KG1 (cell line): ENCODE data around the gene SKA2.
"Not testable (repeated sequence)": the region's sequence is repeated elsewhere in the genome, so short reads cannot be mapped to it uniquely, and the experiment has no call there.

Source experiments
- DNase-seq: peaks from one replicate; lab custom pipeline; 2025; lab: John Stamatoyannopoulos, UW

Gene SKA2

DNA sequence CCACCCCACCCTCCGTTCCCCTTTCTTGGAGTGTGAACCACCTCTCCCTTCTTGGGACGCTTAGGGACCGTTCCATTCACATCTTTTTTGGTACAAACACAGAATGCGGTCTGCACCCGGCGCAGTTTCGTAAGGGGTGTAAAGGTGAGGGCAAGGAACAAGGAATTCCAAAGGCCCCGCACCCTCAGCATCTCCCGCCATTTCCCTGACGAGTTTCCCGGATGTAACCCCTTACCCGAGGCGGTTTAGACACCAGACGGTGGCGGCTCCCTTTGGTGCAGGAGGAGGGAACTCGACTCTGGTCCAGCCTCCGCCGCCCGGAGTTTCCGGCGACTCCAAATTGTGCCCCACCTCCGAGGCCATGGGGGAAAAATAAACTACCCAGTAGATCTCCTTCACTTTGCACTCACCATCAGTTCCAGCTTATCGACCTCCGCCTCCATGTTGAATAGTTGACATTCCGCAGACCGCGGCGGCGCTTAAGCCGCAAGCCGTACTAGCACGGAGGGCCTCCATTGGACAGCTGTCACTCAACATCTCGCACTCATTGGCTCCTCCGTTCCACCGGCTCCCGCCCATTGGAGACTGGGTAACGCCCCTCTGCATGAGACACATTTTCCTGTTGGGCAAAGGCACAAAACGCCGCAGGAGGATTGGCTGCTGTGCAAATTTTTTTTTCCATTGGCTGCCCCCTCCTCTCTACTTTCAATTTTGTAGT, at the start of gene SKA2:
TSS of gene SKA2 (minus strand) at position 466 of the 718 bp plus-strand sequence. CDS start at position 443, 23 bp downstream.
- peak; percentile 97 for DNase-seq

DNA sequence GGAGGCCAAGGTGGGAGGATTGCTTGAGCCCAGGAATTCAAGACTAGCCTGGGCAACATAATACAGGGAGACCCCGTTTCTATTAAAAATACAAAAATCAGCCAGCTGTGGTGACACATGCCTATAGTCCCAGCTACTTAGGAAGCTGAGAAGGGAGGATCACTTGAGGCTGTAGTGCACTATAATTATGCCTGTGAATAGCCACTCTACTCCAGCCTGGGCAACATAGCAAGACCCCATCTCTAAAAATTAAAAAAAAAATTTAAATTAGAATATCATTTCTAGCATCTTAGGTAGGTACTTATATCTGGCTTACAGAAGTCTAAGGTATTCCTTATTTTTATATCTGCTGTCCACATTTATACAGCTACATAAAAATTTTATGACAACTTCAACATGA, 47.3 kb upstream of the SKA2 start:
- DNase-seq, result no peak

DNA sequence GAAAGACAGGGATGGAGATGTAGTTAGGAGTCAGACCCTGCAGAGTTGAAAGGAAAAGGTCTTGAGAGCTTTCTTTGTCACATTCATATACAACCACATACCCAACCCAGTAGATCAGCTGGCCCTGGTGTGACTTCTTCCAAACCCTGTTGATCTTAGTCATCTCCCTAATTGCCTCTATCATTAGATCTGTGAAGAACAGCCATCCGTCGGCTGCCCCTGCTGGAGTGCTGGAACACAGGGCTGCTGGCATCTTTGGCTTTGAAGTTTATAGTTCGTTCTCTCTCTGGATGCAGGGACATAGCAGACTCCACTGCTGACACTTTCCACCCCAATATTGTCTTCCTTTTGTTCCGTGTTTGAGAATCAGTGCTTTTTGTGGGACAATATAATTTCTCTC, 44.4 kb upstream of the SKA2 start:
- no peak for DNase-seq

DNA sequence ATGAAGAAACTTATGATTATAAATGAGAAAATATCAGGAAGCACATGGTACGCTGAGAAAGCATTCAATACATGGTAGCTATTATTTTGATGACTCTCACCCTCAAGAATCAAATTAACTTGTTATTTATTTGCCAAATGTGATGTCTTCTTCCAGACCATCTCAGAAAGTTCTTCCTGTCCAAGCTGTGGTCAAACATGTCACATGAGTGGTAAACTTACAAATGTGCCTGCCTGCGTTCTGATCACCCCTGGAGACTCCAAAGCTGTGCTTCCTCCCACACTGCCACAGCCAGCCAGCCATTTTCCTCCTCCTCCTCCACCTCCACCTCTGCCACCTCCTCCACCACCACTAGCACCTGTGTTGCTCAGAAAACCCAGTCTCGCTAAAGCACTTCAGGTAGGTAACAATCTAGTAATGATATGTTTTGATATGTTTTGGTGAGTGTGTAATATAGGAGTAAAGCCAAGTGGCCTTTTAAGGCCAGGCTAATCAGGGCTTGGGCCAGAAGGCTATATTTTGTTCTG, 38.4 kb upstream of the SKA2 start:
- DNase-seq, result no peak

DNA sequence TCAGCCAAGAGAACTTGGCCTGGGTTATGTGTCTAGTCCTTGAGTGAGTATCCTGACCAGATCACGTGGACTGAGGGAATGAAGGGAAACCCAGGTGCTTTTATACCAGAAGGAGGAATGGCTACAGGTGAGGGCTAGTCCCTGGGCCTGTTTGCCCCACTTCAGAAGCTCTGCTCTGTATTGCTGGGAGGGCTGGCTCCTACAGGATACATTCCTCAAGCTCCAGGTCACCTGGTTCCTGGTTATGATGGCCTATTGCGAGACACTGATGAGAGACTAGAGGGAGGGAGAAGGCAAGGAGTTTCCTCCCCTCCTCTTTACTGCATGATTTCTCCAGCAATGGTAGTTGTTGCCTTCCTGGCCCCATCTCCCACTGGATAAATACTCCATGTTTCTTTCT, 35.8 kb upstream of the SKA2 start:
- DNase-seq, result no peak

DNA sequence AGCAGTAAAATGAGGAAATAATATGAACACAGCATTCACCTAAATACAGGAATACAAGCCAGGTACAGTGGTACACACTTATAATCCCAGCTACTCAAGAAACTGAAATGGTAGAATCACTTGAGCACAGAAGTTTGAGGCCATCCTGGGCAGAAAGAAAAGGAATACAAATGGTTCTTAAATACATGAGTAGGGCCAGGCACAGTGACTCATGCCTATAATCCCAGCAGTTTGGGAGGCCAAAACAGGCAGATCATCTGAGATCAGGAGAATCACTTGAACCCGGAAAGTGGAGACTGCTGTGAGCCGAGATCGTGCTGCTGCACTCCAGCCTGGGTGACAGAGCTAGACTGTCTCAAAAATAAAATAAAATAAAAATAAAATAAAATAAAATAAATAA, 31.9 kb upstream of the SKA2 start:
- no peak for DNase-seq

DNA sequence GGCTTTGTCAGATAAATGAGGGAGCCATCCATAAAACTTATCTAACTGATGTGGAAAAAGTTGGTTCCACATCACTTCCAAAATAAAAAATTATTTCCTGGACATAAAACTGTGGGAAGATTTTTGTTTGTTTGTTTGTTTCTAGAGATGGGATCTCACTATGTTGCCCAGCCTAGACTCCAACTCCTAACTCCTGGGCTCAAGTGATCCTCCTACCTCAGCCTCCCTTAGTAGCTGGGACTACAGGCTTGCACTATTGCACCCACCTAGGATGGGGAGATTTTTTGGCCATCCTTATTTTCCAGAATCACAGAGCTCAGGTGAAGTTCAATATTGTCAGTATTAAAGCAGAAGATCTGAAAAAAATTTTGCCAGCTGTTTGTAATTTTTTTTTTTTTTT, 31.0 kb upstream of the SKA2 start:
- DNase-seq, result no peak

GRCh38 chr17:59181481-59181880, 26.5 kb upstream of the SKA2 start:
- DNase-seq, result no peak

GRCh38 chr17:59180626-59181025, 25.6 kb upstream of the SKA2 start:
- DNase-seq, result no peak

- DNase-seq, result not testable (repeated sequence)
These were observed 24.6 kb upstream of the SKA2 start for GRCh38 chr17:59179601-59180000.

GRCh38 chr17:59178266-59178985, 23.4 kb upstream of the SKA2 start:
- no peak for DNase-seq

- DNase-seq, result no peak
These were observed 20.1 kb upstream of the SKA2 start for GRCh38 chr17:59175076-59175475.

DNA sequence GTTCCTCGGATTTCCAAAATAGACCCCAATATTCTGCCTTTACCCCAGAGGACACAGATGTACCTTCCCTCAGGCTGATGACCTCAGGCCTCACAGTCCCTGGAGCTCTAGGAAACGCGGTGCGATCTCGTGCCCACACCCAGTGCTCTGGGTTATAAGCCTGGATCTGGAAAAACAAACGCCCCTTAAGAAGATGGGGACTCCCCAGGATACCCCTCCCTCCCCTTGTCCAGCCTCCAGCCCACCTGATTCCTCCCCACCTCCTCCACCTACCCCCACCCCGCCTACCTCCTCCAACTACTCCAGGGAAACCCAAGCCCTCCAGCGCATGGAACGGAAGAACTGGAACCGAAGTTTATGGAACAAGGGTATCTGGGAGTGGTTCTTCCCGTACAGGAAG, 19.7 kb upstream of the SKA2 start:
- no peak for DNase-seq

DNA sequence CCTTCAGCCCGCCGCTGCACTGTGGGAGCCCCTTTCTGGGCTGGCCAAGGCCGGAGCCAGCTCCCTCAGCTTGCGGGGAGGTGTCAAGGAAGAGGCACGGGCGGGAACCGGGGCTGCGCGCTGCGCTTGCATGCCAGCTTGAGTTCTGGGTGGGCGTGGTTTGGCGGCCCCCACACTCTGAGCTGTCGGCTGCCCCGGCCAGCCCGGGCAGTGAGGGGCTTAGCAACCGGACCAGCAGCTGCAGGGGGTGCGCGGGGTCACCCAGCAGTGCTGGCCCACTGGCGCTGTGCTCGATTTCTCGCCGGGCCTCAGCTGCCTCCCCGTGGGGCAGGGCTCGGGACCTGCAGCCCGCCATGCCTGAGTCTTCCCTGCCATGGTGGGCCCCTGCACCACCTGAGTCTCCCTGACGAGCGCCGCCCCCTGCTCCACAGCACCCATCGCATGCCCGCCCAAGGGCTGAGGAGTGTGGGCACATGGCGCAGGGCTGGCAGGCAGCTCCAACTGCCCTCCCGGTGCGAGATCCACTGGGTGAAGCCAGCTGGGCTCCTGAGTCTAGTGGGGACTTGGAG, 17.5 kb upstream of the SKA2 start:
- no peak for DNase-seq

DNA sequence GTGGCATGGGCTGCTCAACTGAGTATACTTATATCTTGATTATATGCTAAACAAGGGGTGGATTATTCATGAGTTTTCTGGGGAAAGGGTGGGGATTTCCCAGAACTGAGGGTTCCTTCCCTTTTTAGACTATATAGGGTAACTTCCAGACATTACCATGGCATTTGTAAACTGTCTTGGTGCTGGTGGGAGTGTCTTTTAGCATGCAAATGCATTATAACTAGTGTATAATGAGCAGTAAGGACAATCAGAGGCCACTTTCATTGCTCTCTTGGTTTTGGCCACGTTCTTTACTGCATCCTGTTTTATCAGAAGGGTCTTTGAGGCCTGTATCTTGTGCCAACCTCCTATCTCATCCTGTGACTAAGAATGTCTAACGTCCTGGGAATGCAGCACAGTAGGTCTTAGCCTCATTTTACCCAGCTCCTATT, 12.6 kb upstream of the SKA2 start:
- DNase-seq, result no peak

GRCh38 chr17:59165933-59166342, 11.0 kb upstream of the SKA2 start:
- peak; percentile 14 for DNase-seq

GRCh38 chr17:59161477-59161876, 6.5 kb upstream of the SKA2 start:
- no peak for DNase-seq

- DNase-seq, result no peak
These were observed 5.4 kb upstream of the SKA2 start for GRCh38 chr17:59160157-59161025.

GRCh38 chr17:59155439-59156177, 622 bp upstream of the SKA2 start, which contains the start of gene PRR11:
Gene PRR11, plus strand, starts transcription at chr17:59155746. Its CDS starts 14,007 bp downstream, at chr17:59169753.
- no peak for DNase-seq

DNA sequence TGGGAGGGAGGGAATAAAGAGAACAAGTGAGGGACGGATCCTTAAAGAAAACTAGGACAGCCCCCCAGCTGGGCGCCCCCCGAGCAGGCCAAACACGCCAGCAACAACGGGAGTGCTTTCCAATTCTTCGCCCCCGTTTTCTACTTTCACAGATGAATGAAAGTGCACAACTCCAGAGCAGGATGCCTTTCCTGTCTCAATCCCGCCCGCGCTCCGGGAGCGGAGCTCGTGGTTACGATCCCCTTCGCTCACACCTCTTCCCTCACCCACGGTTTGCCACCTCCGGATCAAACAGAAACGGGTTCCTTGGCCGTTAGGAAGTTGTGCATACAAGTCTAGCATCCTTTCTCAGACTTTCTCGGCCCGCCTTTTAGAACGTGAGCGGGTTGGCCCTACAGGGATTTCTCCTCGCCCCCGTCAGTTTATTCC, 680 bp downstream of the SKA2 start:
- no peak for DNase-seq

DNA sequence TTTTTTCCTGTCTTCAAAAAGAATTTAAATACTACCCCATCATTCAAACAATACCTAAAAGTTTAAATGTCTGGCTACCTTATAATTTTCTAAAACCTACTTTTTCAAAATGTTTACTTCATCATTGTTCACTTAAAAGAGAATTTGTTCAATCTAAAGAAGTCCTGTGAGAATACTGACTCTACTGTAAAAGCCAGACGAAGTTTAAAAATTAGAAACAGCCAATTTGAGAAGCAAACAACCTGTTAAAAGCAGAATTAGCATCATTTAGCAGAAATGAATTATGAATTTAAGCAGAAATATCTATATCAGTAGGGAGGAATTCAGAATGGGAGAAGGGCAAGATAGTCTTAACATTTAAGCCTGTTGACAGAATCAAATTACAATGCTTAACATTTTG, 2.1 kb downstream of the SKA2 start:
- no peak for DNase-seq
